ENCODE results near the gene ADAMTS9.

- TF ChIP-seq ESRRA (IDR thresholded peaks at IDR 0.05; ENCODE audit: borderline replicate concordance, low read length): no peak
- TF ChIP-seq SMC3 (IDR thresholded peaks at IDR 0.05): no peak
- TF ChIP-seq KDM5A (IDR thresholded peaks at IDR 0.05): no peak
- TF ChIP-seq PBX3 (IDR thresholded peaks at IDR 0.05): no peak
- TF ChIP-seq CTCF (IDR thresholded peaks at IDR 0.05): no peak
- no peak for TF ChIP-seq RAD21 (conservative IDR thresholded peaks at IDR 0.05 in 1 of 2, IDR thresholded peaks at IDR 0.05 in 1 of 2)
These were observed 2.4 kb downstream of the ADAMTS9 start for GRCh38 chr3:64685331-64685799.
